GM21360 (cell line): ENCODE results near the gene CYBC1.

Experiments
- ATAC-seq: cut with Tn5 transposase; IDR thresholded peaks from one replicate; pipeline ENCODE4 v1.9.1; 2021; ENCODE audit warnings: mild to moderate bottlenecking, moderate library complexity; ENCODE audit not compliant: unreplicated experiment

Gene CYBC1

DNA sequence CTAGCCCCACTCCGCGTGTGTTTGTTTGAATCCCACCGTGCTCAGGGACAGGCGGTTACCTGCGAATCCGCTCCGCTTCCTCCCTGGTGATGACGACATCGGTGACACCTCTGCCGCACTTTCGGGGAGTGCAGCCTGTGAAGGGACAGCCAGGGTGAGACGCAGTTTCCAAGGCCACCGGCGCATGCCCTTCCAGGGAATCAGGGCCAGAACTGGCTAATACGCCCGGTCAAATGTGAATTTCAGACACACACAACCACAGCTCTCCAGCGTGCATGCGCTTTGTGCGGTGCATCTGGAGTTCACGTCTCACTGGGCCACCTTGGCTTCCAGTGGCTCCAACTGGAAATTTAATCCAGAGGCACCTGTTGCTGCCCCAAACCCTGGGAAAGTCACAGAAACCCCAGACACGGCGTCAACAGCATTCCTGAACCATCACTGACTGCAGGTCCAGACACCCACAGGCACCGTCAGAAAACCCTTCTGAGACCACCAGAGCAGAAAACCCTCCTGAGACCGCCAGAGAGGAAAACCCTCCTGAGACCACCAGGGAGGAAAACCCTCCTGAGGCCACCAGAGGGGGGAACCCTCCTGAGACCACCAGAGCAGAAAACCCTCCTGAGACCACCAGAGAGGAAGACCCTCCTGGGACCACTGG lies 39.0 kb downstream of the CYBC1 start:
- ATAC-seq: no peak

- ATAC-seq: no peak
Measured at GRCh38 chr17:82410014-82410716, 40.4 kb downstream of the CYBC1 start.

DNA sequence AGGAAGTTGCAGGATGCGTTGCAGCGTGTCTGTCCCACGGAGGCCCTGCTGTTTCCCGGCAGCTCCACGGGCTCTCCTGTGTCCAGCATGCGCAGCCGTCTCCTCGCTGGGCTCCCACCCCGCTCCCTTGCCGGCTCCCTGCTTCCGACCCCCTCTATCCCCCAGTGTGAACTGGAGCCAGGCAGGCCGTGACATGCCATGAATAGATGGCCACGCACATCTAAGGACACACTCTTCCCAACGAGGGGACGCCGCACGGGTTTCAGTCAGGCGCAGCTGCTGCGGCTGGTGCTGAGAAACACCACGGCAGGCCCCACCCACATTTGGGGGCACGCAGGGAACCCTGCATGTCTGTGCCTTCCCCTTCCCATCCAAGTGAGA lies 41.6 kb downstream of the CYBC1 start:
- ATAC-seq: no peak

GRCh38 chr17:82408288-82408937 lies 42.1 kb downstream of the CYBC1 start:
- no peak for ATAC-seq

DNA sequence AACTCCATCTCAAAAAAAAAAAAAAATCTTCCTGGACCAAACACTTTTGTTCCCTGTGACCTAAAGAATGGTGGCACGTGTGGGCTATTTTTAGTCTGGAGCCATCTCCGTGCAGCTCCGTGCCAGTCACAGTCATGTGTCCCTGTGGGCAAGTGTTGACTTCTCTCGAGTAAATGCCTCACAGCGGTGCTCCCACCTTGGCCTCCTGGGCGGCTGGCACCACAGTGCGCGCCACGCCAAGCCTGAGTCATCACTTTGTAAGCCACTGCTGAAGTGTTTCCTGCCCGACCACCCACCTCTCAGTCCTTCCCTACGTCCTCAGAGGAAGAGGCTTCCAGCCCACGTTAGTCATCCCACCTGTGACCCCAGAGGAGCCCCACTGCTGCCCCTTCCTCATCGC lies 43.3 kb downstream of the CYBC1 start:
- no peak for ATAC-seq

DNA sequence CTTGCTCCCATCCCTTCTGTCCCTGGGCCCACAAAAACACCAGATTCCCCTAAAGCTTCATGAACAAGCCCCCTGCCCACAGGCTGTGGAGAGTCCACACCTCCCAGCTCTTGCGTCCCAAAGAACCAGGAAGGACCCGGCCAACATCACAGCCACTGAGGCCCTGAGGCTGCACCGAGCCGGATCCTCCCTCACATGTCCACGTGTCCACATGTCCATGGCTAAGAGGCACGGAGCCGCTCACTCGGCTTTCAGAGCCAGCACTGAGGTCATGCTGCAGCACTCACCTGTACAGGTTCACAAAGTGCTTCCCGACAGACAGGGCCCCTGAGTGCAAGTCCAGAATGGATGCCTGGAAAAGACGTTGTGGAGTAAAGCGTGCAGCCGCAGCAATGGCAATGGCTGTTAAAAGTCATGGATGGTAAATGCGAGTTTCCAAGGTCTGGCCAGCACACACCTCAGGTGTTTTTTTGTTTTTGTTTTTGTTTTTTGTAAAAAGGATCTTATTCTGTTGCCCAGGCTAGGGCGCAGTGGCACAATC lies 44.4 kb downstream of the CYBC1 start:
- no peak for ATAC-seq

GRCh38 chr17:82405051-82405450 lies 45.5 kb downstream of the CYBC1 start:
- ATAC-seq: no peak

DNA sequence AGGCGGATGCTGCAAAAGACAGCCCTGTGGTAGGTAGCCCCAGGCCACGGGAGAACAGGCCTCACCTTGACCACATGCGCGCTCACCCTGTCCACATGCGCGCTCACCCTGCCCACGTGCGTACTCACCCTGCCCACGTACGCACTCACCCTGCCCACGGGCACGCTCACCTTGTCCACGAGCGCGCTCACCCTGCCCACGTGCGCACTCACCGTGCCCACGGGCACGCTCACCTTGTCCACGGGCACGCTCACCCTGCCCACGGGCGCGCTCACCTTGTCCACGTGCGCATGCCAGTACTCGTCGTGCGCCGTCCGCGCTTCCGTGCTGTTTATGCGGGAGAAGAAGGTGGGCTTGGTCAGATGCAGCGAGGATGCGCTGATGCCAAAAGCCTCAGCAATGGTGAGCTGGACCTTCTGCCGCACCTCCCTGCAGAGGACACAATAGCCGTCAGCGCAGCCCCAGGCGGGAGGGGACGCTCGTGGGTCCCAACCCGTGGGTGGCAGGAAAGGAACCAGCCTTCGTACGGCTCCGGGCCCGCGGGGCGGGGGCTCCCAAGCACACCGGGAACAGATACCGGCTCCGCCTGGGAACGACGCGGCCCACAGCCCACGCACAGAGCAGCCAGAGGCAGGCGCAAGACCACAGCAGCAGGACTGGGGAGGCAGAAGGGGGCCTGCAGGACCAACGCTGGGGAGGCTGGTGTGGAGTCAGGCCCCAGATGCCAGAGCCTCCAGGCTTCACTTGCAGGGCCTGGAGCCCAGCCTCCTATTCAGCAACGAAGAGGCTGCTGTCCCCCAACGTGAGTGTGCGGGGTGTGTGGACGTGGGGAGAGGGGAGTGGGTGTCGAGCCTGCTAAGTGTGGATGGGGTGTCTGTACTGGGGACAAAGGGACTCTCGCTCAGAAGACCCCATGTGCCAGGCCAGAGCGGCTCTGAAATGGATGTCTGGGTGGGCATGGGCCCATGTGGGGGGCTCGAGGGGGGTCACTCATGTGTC lies 46.6 kb downstream of the CYBC1 start:
- no peak for ATAC-seq

DNA sequence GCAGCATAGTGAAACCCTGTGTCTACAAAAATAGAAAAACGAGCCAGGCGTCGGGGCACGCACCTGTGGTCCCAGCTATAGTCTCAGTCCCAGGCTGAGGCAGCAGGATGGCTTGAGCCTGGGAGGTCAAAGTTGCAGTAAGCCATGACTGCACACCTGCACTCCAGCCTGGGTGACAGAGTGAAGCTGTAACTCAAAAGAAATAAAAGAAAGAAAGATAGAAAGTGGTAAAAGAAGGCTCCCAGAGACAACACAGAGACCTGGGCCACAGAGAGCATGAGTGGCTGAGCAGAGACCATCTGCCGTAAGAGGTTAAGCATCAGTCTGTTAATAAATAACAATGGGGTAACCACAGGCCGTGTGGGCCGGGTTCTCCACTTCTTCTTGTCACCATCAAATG lies 47.7 kb downstream of the CYBC1 start:
- ATAC-seq: no peak

DNA sequence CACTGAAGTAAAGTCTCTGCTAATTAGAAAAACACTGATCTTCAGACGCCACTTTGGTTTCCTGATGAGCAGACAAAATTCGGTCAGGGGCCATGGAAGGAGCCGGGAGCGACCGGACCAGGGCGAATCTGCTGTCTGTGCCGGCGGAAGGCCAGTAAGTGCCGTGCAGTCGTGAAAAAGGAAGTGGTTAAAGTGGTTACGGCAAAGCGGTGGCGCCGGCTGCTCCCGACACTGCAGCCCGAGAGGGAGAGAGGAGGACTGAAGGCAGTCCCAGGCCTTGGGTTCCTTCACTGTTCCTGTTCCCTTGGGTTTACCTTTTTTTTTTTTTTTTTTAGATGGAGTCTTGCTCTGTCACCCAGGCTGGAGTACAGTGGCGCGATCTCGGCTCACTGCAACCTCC lies 49.7 kb downstream of the CYBC1 start:
- no peak for ATAC-seq

- ATAC-seq: no peak
Measured at GRCh38 chr17:82400206-82400605, 50.3 kb downstream of the CYBC1 start.

DNA sequence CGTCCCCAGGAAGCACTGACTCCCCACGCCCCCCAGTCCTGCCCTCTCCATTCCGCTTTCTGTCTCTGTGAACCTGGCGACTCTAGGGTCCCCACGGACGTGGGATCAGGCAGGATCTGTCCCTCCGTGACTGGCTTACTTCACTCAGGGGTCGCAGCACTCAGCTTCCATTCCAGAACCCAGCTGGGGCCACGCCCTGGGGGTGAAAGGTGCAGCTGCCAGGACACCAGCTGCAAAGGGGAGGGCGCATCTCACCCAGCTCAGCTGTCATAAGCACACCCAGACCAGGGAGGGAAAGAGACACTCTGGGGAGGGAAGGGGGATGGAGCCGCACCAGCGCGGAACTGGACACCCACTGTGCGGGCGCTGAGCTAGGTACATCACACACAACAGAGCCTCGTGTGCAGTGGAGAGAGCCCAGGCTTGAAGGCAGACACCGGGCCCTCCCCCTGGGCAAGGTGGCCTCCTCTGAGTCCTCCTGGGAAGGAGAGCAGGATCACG lies 50.9 kb downstream of the CYBC1 start:
- ATAC-seq: no peak

- ATAC-seq: no peak
Measured at GRCh38 chr17:82399041-82399441, 51.5 kb downstream of the CYBC1 start.

DNA sequence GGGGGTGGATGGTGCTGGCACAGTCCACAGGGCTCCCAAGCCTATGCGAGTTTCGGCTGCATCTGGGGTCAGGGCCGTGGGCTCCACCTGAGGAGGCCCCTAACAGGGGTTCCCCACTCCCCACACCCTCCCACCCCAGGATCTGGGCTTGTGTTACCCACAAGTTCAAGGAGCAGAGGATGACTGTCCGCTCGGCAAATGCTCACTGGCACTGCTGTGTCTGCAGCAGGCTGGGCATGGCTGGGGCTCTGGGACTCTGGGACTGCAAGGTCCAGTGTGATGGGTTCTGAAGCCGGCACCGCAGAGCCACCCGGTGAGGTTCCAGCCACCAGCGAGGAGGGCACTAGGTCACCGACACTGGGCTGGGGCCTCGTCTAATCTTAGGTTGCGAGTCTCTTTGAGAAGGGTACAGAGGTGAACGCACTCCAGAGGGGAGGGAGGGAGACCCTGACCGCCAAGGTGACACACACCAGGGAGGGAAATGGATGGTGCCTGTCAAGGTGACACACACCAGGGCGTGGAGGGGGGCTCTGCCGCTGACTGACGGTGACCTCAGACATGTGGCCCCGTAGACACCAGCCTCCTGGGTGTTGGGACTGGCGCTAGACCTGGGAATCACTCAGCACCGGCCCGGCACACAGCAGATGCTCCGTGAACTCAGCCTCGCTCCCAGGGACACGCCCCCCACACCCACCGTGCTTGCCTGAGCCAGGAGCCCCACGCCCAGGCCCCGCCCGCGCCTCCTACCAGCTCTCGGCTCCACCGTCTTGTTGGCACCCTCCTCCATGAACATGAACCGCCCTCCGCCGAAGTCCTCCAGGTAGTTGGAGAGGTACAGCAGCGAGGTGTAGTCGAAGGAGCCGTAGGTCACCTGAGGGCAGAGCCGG lies 52.9 kb downstream of the CYBC1 start:
- no peak for ATAC-seq

DNA sequence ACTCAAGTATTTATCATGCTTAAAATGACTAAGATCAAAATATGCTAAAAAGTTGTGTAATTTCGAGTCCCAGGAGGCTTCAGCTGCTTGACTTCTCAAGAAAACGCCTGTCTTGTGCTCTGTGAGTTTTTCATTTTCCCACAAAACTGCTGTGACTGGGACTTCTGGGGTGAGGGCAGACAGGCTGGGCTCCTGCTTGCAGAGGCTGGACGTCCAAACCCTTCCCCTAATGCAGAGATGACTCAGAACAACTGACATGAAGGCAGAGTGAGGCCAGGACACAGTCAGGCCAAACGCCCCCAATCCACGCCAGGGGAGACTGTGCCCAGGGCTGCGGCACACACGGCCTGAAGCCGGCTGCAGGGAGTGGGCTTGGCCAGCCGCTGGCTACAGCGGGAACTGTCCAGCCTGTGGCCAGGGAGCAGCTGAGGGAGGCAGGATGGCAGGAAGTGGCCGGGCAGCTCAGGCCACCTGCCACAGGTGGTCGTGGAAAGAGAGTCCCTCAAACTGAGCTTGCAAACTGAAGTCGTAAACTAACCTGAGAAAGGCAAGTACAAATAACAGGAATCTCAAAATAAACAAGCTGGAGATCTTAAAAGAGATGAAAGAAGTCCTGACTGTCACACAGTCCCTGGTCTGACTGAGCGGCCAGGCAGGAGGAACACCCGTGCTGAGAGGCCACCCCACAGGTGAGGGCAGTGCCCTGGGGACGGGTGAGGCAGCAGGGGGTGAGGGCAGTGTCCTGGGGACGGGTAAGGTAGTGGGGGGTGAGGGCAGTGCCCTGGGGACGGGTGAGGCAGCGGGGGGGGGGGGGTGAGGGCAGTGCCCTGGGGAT lies 53.7 kb downstream of the CYBC1 start:
- ATAC-seq: no peak

DNA sequence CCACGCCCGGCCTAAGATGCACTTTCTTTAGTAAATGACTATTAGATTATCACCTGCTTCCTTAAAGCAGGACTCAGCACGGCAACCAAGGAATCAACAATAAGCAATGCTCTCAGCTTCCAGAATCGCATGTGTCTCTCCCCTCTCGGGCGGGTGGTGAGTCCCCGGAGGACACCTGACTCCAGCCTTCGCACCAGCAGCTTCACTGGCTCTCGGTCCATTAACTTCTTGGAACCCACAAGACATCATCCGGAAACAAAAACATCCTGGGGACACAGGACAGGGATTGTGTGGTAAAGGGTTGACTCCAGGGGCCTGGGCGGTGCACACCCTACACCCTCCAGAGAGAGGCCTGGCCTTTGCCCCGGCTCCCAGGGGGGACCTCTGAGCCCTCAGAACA lies 56.3 kb downstream of the CYBC1 start:
- no peak for ATAC-seq

DNA sequence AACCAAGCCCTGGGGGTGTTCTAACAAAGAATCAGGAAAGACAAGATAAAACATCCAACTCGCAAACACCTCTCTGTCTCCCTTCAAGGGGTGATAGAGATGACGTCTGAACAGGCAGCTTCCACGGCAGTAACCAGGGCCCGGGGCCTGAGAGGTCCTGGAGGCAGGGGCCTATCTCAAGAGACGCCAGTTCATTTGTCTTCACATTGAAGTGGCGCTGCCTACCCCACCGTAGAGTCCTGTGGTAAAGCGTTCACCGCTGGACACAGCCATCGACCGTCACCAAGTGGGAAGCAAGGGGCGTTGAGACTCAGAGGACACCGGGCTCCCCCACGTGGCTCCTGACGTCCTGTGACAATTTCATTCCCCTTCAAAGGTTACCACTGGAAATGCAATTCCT lies 57.6 kb downstream of the CYBC1 start:
- no peak for ATAC-seq
